Keratinocyte (primary cell): ENCODE measurements around the gene OR51M1. TPM values are rescaled to one million over a fixed set of nuclear protein-coding genes. Genes with fewer than 3 reads are reported as not detected.

Experiments
- DNase-seq: peaks from one replicate; pipeline ENCODE4 v3.0.0-alpha.2; 2011; ENCODE audit warnings: low read depth, missing footprints, low spot score
- FAIRE-seq: peaks from 2 replicates; lab custom pipeline; 2011; peaks lifted over from hg19 to GRCh38; lab: Jason Lieb, UNC
- H2AFZ ChIP-seq: 2 replicates; pipeline ENCODE4 v1.6.0; 2012; ENCODE audit warnings: low read length, control low read depth, inconsistent platforms; ENCODE audit not compliant: control insufficient read depth
- H3K27ac ChIP-seq: 2 replicates; pipeline ENCODE4 v1.5.1; 2011; ENCODE audit warnings: low read length; ENCODE audit not compliant: control insufficient read depth, insufficient read depth
- H3K27me3 ChIP-seq: 3 replicates; pipeline ENCODE4 v1.6.0; 2011; ENCODE audit warnings: low read length; ENCODE audit not compliant: control insufficient read depth, insufficient read depth; ENCODE audit errors: extremely low read depth
- H3K36me3 ChIP-seq, 2 experiments: 2 replicates in 1 of 2; 3 replicates in 1 of 2; pipeline ENCODE4 v1.5.1; 2011; ENCODE audit warnings: low read length in 2 of 2, mild to moderate bottlenecking in 1 of 2; ENCODE audit not compliant: control insufficient read depth in 2 of 2, insufficient read depth in 2 of 2; ENCODE audit errors: extremely low read depth in 1 of 2
- H3K4me1 ChIP-seq: 3 replicates; pipeline ENCODE4 v1.5.1; 2011; ENCODE audit warnings: low read length; ENCODE audit not compliant: control insufficient read depth, insufficient read depth; ENCODE audit errors: extremely low read depth
- H3K4me2 ChIP-seq: 3 replicates; pipeline ENCODE4 v1.6.0; 2011; ENCODE audit warnings: low read depth, low read length; ENCODE audit not compliant: control insufficient read depth, insufficient read depth; ENCODE audit errors: extremely low read depth
- H3K4me3 ChIP-seq, 3 experiments: fragments of 200-600 bp in 1 of 3; sonication (generic) in 1 of 3; 2 replicates in 2 of 3; 3 replicates in 1 of 3; pipeline ENCODE4 v1.5.1; 2011 to 2016; ENCODE audit warnings: low read length in 3 of 3, mild to moderate bottlenecking in 3 of 3, control low read depth in 2 of 3, inconsistent platforms in 1 of 3, low read depth in 1 of 3, mixed read lengths in 1 of 3, mixed run types in 1 of 3, moderate library complexity in 1 of 3; ENCODE audit not compliant: control insufficient read depth in 2 of 3, insufficient read depth in 2 of 3; ENCODE audit errors: extremely low read depth in 1 of 3
- H3K79me2 ChIP-seq: 2 replicates; pipeline ENCODE4 v1.6.0; 2012; ENCODE audit warnings: low read length; ENCODE audit not compliant: control insufficient read depth, insufficient read depth
- H3K9ac ChIP-seq: 3 replicates; pipeline ENCODE4 v1.6.0; 2011; ENCODE audit warnings: low read length; ENCODE audit not compliant: control insufficient read depth, insufficient read depth; ENCODE audit errors: extremely low read depth
- H3K9me1 ChIP-seq: 3 replicates; pipeline ENCODE4 v1.6.0; 2011; ENCODE audit warnings: low read length; ENCODE audit not compliant: control insufficient read depth, insufficient read depth; ENCODE audit errors: extremely low read depth
- H3K9me3 ChIP-seq: 2 replicates; pipeline ENCODE4 v1.5.1; 2012; ENCODE audit warnings: low read depth, low read length; ENCODE audit not compliant: control insufficient read depth
- H4K20me1 ChIP-seq: 3 replicates; pipeline ENCODE4 v1.6.0; 2011; ENCODE audit warnings: low read length; ENCODE audit not compliant: control insufficient read depth, insufficient read depth; ENCODE audit errors: extremely low read depth
- EZH2 ChIP-seq: IDR thresholded peaks from one replicate; pipeline ENCODE4 v1.6.1; 2012; ENCODE audit warnings: inconsistent platforms, mild to moderate bottlenecking, low read length, moderate library complexity
- dilution Hi-C: fragments of 300-500 bp; cut with MboI; formaldehyde crosslinking; loops from one replicate; pipeline ENCODE4 v1.7.0; 2020; ENCODE audit warnings: low sequenced_read_pairs; ENCODE audit not compliant: extremely low pct_ligation_motif_present
- polyA plus RNA-seq, 5 experiments: library from polyadenylated mRNA; depleted of rRNA in 3 of 5; stranded (reverse) in 3 of 5; stranded (forward) in 1 of 5; unstranded in 1 of 5; fragments of >200 nt; gene quantifications; 1 replicate in 1 of 5; 2 replicates in 3 of 5; 3 replicates in 1 of 5; pipeline versions ENCODE4 v1.2.1 to v1.2.3, GENCODE V29; 2011 to 2012; ENCODE audit warnings: missing spikeins in 2 of 5, low read depth in 1 of 5, low replicate concordance in 1 of 5
- TF ChIP-seq, protein P1 (sequence below), 3 experiments: IDR thresholded peaks in 1 of 3; conservative IDR thresholded peaks in 1 of 3; optimal IDR thresholded peaks in 1 of 3; 2 replicates in 2 of 3; 3 replicates in 1 of 3; pipeline versions ENCODE3 to v1.5.1; 2011; ENCODE audit warnings: low read length in 3 of 3, mild to moderate bottlenecking in 3 of 3, moderate library complexity in 2 of 3, control low read depth in 1 of 3, inconsistent platforms in 1 of 3; ENCODE audit not compliant: insufficient read depth in 2 of 3; ENCODE audit errors: extremely low read depth in 1 of 3

Gene OR51M1
- polyA plus RNA-seq, 1 donor (not counting 4 experiments of a cell fraction or from before 2014, with no cell fraction given), result not detected

DNA sequence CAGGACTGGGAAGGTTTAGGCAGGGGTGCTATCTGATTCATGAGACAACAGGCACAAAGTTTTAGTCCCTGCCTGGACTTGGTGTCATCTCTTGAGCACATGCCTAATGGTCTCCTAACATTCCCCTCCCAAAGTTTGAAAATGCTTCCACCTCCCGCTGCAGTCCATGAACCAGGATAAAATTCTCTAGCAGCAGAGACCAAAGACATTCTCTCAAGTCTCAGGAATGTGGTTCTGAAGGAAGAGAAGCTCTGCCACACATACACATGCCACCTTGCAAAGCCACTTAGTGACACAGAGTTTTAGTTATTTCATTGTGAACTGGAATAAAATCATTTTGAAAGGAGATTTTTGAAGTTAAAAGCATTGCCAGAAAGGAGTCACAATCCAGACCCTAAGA lies 16.8 kb upstream of the OR51M1 start:
- no peak for FAIRE-seq
- no peaks in the 10 kb centered on the region for H3K36me3 ChIP-seq
- no peaks in the 10 kb centered on the region for H3K79me2 ChIP-seq
- no peaks in the 10 kb centered on the region for H3K27me3 ChIP-seq
- DNase-seq, result no peak
- dilution Hi-C loops, result no loop called here
- no peak for TF ChIP-seq EZH2
- TF ChIP-seq, protein P1, sequence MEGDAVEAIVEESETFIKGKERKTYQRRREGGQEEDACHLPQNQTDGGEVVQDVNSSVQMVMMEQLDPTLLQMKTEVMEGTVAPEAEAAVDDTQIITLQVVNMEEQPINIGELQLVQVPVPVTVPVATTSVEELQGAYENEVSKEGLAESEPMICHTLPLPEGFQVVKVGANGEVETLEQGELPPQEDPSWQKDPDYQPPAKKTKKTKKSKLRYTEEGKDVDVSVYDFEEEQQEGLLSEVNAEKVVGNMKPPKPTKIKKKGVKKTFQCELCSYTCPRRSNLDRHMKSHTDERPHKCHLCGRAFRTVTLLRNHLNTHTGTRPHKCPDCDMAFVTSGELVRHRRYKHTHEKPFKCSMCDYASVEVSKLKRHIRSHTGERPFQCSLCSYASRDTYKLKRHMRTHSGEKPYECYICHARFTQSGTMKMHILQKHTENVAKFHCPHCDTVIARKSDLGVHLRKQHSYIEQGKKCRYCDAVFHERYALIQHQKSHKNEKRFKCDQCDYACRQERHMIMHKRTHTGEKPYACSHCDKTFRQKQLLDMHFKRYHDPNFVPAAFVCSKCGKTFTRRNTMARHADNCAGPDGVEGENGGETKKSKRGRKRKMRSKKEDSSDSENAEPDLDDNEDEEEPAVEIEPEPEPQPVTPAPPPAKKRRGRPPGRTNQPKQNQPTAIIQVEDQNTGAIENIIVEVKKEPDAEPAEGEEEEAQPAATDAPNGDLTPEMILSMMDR (optimal IDR thresholded peaks at IDR 0.05 in 1 of 3, IDR thresholded peaks at IDR 0.05 in 1 of 3, conservative IDR thresholded peaks at IDR 0.05 in 1 of 3; ENCODE audit: extremely low read depth in 1 of 3, insufficient read depth in 2 of 3, low read length in 3 of 3), result no peak
- no peak overlapping the region for H3K27ac ChIP-seq
- no peaks in the 10 kb centered on the region for H3K9me1 ChIP-seq
- H4K20me1 ChIP-seq, result no peaks in the 10 kb centered on the region
- H2AFZ ChIP-seq, result no peak overlapping the region
- H3K4me2 ChIP-seq, result no peak overlapping the region
- no peaks in the 10 kb centered on the region for H3K4me1 ChIP-seq
- H3K4me3 ChIP-seq, result no peak overlapping the region
- H3K9me3 ChIP-seq, result no peaks in the 10 kb centered on the region
- H3K9ac ChIP-seq, result no peak overlapping the region

DNA sequence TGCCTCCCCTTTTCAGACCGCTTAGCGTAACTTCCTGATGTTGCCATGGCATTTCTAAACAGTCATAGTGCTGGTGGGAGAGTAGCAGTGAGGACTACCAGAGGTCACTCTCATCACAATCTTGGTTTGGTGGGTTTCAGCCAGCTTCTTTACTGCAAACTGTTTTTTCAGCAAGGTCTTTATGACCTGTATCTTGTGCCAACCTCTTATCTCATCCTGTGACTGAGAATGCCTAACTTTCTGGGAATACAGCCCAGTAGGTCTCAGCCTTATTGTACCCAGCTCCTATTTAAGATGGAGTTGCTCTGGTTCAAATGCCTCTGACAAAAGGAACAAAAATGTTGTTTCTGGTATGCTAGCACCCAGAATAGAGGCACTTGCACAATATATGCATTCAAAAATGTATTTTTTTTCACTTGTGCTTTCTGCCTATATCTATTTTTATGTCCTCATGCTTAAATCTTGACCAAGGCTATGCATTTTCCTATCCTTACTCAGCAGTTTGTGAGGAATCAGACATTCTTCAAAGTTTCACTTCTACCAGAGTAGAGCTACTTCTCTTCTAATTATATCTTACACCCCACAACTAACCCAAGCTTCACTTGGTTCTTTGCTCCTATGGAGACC lies 16.1 kb upstream of the OR51M1 start:
- no peak overlapping the region for H3K4me2 ChIP-seq
- H3K9me3 ChIP-seq, result no peaks in the 10 kb centered on the region
- no peaks in the 10 kb centered on the region for H3K9me1 ChIP-seq
- FAIRE-seq (no peak), DNase-seq (no peak)
- no peaks in the 10 kb centered on the region for H4K20me1 ChIP-seq
- no peaks in the 10 kb centered on the region for H3K4me1 ChIP-seq
- H3K4me3 ChIP-seq, result no peak overlapping the region
- no peak overlapping the region for H3K9ac ChIP-seq
- H3K79me2 ChIP-seq, result no peaks in the 10 kb centered on the region
- H3K27ac ChIP-seq, result no peak overlapping the region
- H3K36me3 ChIP-seq, result no peaks in the 10 kb centered on the region
- no peak overlapping the region for H2AFZ ChIP-seq
- no peaks in the 10 kb centered on the region for H3K27me3 ChIP-seq
- TF ChIP-seq EZH2, result no peak
- TF ChIP-seq, protein P1 (optimal IDR thresholded peaks at IDR 0.05 in 1 of 3, IDR thresholded peaks at IDR 0.05 in 1 of 3, conservative IDR thresholded peaks at IDR 0.05 in 1 of 3; ENCODE audit: extremely low read depth in 1 of 3, insufficient read depth in 2 of 3, low read length in 3 of 3), result no peak
- dilution Hi-C loops, result no loop called here
